Caco-2 (cell line): ENCODE results near the gene PCBP4. TPM values are rescaled to one million over a fixed set of nuclear protein-coding genes. Genes with fewer than 3 reads are reported as not detected.

ENCODE experiments used
- BruUV-seq: library from RNA; stranded (reverse); fragments of 400-500 nt; replicated peaks from 2 replicates; lab custom pipeline; 2021; lab: Mats Ljungman, UMichigan
- CTCF ChIA-PET: fragments of 300-600 bp; sonication (Branson Sonifier 250); formaldehyde crosslinking; loops from one replicate; lab custom pipeline; 2022; ENCODE audit warnings: antibody characterized with exemption; lab: Charles Lee
- POLR2A ChIA-PET: fragments of 300-600 bp; sonication (Branson Sonifier 250); formaldehyde crosslinking; loops from one replicate; lab custom pipeline; 2022; ENCODE audit warnings: antibody characterized with exemption; lab: Charles Lee
- DNase-seq, 2 experiments: peaks; one replicate each; pipeline versions ENCODE4 v3.0.0 to v3.0.0-alpha.2; 2020 to 2022
- H3K27me3 ChIP-seq: replicated peaks from 2 replicates; pipeline ENCODE4 v1.6.0; 2011; ENCODE audit warnings: low read length; ENCODE audit not compliant: control insufficient read depth, insufficient read depth
- H3K36me3 ChIP-seq: 2 replicates; pipeline ENCODE4 v1.5.1; 2011; ENCODE audit warnings: low read length; ENCODE audit not compliant: control insufficient read depth, insufficient read depth
- H3K4me1 ChIP-seq: fragments of 250-450 bp; sonication (Bioruptor Pico); 2 replicates; pipeline ENCODE4 v1.5.1; 2020; ENCODE audit warnings: mild to moderate bottlenecking
- H3K4me3 ChIP-seq: 2 replicates; pipeline ENCODE4 v1.5.1; 2011; ENCODE audit warnings: low read depth, mild to moderate bottlenecking, control low read depth, low read length
- H3K9me3 ChIP-seq: fragments of 250-450 bp; sonication (Bioruptor Pico); 2 replicates; pipeline ENCODE4 v1.5.1; 2020; ENCODE audit warnings: mild to moderate bottlenecking, moderate library complexity
- H3K27ac Mint-ChIP-seq: one replicate; pipeline ENCODE4 v1.8.0; 2022; ENCODE audit warnings: mixed read lengths; ENCODE audit not compliant: unreplicated experiment
- H3K27me3 Mint-ChIP-seq: one replicate; pipeline ENCODE4 v1.8.0; 2022; ENCODE audit warnings: mixed read lengths; ENCODE audit not compliant: insufficient read depth, unreplicated experiment
- H3K36me3 Mint-ChIP-seq: one replicate; pipeline ENCODE4 v1.8.0; 2022; ENCODE audit warnings: mild to moderate bottlenecking, mixed read lengths; ENCODE audit not compliant: insufficient read depth, unreplicated experiment
- H3K4me1 Mint-ChIP-seq: one replicate; pipeline ENCODE4 v1.8.0; 2022; ENCODE audit warnings: low read depth, mixed read lengths; ENCODE audit not compliant: unreplicated experiment
- H3K4me3 Mint-ChIP-seq: one replicate; pipeline ENCODE4 v1.8.0; 2022; ENCODE audit warnings: mild to moderate bottlenecking, moderate library complexity, mixed read lengths; ENCODE audit not compliant: unreplicated experiment
- H3K9me3 Mint-ChIP-seq: one replicate; pipeline ENCODE4 v1.8.0; 2022; ENCODE audit warnings: mixed read lengths; ENCODE audit not compliant: unreplicated experiment
- intact Hi-C: fragments of 100-400 bp; cut with micrococcal nuclease; formaldehyde crosslinking; loops from one replicate; pipeline ENCODE4 v1.10.0; 2022; ENCODE audit not compliant: unreplicated experiment
- total RNA-seq: library from RNA; stranded (reverse); gene quantifications from 2 replicates; pipeline ENCODE4 v1.2.3, GENCODE V29; 2022
- TF ChIP-seq, protein P1 (sequence below), 2 experiments: fragments of 200-600 bp in 1 of 2; IDR thresholded peaks; 1 replicate in 1 of 2; 2 replicates in 1 of 2; pipeline versions ENCODE4 v1.5.1 to v1.8.0; 2011 to 2022; ENCODE audit warnings: antibody characterized with exemption in 1 of 2, control low read depth in 1 of 2, inconsistent platforms in 1 of 2, low read depth in 1 of 2, low read length in 1 of 2, mild to moderate bottlenecking in 1 of 2, moderate library complexity in 1 of 2; ENCODE audit not compliant: insufficient read depth in 1 of 2, severe bottlenecking in 1 of 2, unreplicated experiment in 1 of 2

Gene PCBP4
- total RNA-seq, 1 experiment from 2014 or later, result 46.5 TPM

- no peaks in the 10 kb centered on the region for H3K27me3 ChIP-seq
- peaks cover 9% of the 10 kb centered on the region for H3K4me1 Mint-ChIP-seq
- intact Hi-C loops, result loop anchor here (2.0 kb wide), 1 partner anchor 25 kb away; the partner anchor contains the start of genes ABHD14A and ABHD14B
- H3K9me3 Mint-ChIP-seq, result no peaks in the 10 kb centered on the region
- no peaks in the 10 kb centered on the region for H3K27me3 Mint-ChIP-seq
- TF ChIP-seq, protein P1, sequence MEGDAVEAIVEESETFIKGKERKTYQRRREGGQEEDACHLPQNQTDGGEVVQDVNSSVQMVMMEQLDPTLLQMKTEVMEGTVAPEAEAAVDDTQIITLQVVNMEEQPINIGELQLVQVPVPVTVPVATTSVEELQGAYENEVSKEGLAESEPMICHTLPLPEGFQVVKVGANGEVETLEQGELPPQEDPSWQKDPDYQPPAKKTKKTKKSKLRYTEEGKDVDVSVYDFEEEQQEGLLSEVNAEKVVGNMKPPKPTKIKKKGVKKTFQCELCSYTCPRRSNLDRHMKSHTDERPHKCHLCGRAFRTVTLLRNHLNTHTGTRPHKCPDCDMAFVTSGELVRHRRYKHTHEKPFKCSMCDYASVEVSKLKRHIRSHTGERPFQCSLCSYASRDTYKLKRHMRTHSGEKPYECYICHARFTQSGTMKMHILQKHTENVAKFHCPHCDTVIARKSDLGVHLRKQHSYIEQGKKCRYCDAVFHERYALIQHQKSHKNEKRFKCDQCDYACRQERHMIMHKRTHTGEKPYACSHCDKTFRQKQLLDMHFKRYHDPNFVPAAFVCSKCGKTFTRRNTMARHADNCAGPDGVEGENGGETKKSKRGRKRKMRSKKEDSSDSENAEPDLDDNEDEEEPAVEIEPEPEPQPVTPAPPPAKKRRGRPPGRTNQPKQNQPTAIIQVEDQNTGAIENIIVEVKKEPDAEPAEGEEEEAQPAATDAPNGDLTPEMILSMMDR (IDR thresholded peaks at IDR 0.05; ENCODE audit: insufficient read depth in 1 of 2, low read depth in 1 of 2, low read length in 1 of 2, severe bottlenecking in 1 of 2, unreplicated experiment in 1 of 2), result no peak
- DNase-seq, result no peak
- H3K36me3 Mint-ChIP-seq, result peaks cover 12% of the 10 kb centered on the region
- H3K4me3 ChIP-seq, result no peak overlapping the region
- ChIA-PET CTCF (no interaction called here), POLR2A (no interaction called here)
- peak overlapping the region; percentile 31 for H3K27ac Mint-ChIP-seq
- no peaks in the 10 kb centered on the region for H3K36me3 ChIP-seq
- H3K9me3 ChIP-seq, result no peaks in the 10 kb centered on the region
- BruUV-seq, result no TSS peak
- no peak overlapping the region for H3K4me3 Mint-ChIP-seq
- peaks cover 8% of the 10 kb centered on the region for H3K4me1 ChIP-seq
Observed at GRCh38 chr3:51999846-52000245, 32.6 kb upstream of the PCBP4 start.

DNA sequence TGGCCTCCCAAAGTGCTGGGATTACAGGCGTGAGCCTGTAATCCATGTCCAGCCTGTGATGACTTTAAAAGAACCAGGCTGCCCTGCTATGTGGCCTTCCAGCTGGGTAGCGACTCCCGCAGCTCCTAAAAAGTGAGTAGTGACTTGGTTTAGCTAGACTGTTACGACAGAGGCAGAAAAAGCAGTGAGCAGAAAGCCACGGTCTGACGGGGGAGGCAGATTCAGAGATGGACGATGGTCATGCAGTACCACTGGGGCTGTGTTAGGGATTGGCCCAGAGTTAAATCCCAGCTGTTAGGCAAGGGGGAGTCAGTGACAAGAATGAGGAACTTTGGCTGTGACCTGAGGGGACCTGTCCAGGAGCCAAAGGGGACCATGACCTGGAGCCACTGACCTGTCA is 31.5 kb upstream of the PCBP4 start:
- CTCF ChIA-PET, result interaction anchor here (0.6 to 1.4 kb wide), 4 partner anchors 16 to 499 kb away, joined by 3 to 5 read pairs (median 4); partner anchors contain the start of genes ACY1 and DCAF1
- Histone ChIP-seq H3K27me3 (no peaks in the 10 kb centered on the region), H3K9me3 (no peaks in the 10 kb centered on the region), H3K4me1 (peaks cover 18% of the 10 kb centered on the region), H3K36me3 (peaks cover 8% of the 10 kb centered on the region), H3K4me3 (no peak overlapping the region)
- TF ChIP-seq, protein P1 (IDR thresholded peaks at IDR 0.05; ENCODE audit: insufficient read depth in 1 of 2, low read depth in 1 of 2, low read length in 1 of 2, severe bottlenecking in 1 of 2, unreplicated experiment in 1 of 2), result no peak
- H3K4me3 Mint-ChIP-seq, result no peak overlapping the region
- H3K36me3 Mint-ChIP-seq, result peaks cover 22% of the 10 kb centered on the region
- no TSS peak for BruUV-seq
- no peak for DNase-seq
- POLR2A ChIA-PET, result no interaction called here
- H3K27me3 Mint-ChIP-seq, result no peaks in the 10 kb centered on the region
- no peak overlapping the region for H3K27ac Mint-ChIP-seq
- intact Hi-C loops, result loop anchor here (2.0 kb wide), 1 partner anchor 24 kb away; the partner anchor contains the start of genes ABHD14A and ABHD14B
- H3K9me3 Mint-ChIP-seq, result no peaks in the 10 kb centered on the region
- H3K4me1 Mint-ChIP-seq, result peaks cover 9% of the 10 kb centered on the region

GRCh38 chr3:51997935-51998596 is 30.8 kb upstream of the PCBP4 start:
- H3K27me3 Mint-ChIP-seq, result no peaks in the 10 kb centered on the region
- TF ChIP-seq, protein P1 (IDR thresholded peaks at IDR 0.05; ENCODE audit: insufficient read depth in 1 of 2, low read depth in 1 of 2, low read length in 1 of 2, severe bottlenecking in 1 of 2, unreplicated experiment in 1 of 2), result no peak
- peaks cover 8% of the 10 kb centered on the region for H3K36me3 ChIP-seq
- ChIA-PET CTCF (interaction anchor here (0.7 to 1.4 kb wide), 4 partner anchors 15 to 58 kb away, joined by 3 to 5 read pairs (median 4); partner anchors contain the start of genes ACY1 and RRP9), POLR2A (no interaction called here)
- no peaks in the 10 kb centered on the region for H3K9me3 Mint-ChIP-seq
- H3K4me1 ChIP-seq, result peaks cover 18% of the 10 kb centered on the region
- no TSS peak for BruUV-seq
- peaks cover 29% of the 10 kb centered on the region for H3K36me3 Mint-ChIP-seq
- H3K9me3 ChIP-seq, result no peaks in the 10 kb centered on the region
- peak overlapping the region; percentile 38 for H3K4me3 Mint-ChIP-seq
- no peak overlapping the region for H3K4me3 ChIP-seq
- peak overlapping the region; percentile 45 for H3K27ac Mint-ChIP-seq
- H3K4me1 Mint-ChIP-seq, result peaks cover 9% of the 10 kb centered on the region
- peak; percentile 58 to 65 for DNase-seq
- intact Hi-C loops, result loop anchor here (2.0 kb wide), 2 partner anchors 23 to 55 kb away; partner anchors contain the start of genes ABHD14A, ABHD14B and PARP3
- no peaks in the 10 kb centered on the region for H3K27me3 ChIP-seq
